ENCODE results near the gene ARHGAP18.

Gene ARHGAP18

DNA sequence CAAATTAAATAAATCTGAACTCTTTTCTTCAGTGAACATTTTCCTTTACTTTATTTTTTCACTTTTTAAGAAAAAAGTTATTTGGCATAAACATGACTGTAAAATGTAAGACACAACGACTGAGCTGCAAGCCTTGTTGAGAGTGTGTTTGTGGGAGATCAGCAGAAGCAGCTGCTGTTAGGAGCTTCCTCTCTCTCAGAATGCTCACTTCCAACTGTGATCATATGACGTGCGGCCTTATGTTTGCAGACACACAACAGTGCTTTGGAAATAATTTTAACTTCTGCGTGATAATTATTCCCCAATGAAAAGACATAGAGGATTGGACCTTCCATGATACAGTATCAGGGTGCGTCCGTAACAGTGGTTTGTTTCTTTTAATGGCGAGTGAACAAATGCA lies 104.0 kb downstream of the ARHGAP18 start:
- H3K9ac ChIP-seq, result no peak overlapping the region
- H3K4me1 ChIP-seq, result peaks cover 0 to 66% (median 2%) of the 10 kb centered on the region in 10 experiments; a peak in 9 of 20 replicates
- H3K27me3 ChIP-seq, result no peaks in the 10 kb centered on the region
- H3K4me3 ChIP-seq, result no peak overlapping the region
- no peak for TF ChIP-seq Cebpa-rat (IDR thresholded peaks at IDR 0.05)
- peak overlapping the region in 3 of 11 experiments; percentile 36 to 46 (median 43); a peak in 6 of 22 replicates for H3K4me2 ChIP-seq
- H3K9me3 ChIP-seq (replicated peaks in 1 of 11), result no peaks in the 10 kb centered on the region
- peaks cover 0 to 99% (median 7%) of the 10 kb centered on the region in 11 experiments; a peak in 8 of 22 replicates for H3K36me3 ChIP-seq
- H4K20me1 ChIP-seq, result peaks cover 0 to 8% (median 0%) of the 10 kb centered on the region in 11 experiments; a peak in 2 of 22 replicates
- peak overlapping the region in 2 of 11 experiments; percentile 19 to 30; a peak in 3 of 22 replicates for H3K27ac ChIP-seq

DNA sequence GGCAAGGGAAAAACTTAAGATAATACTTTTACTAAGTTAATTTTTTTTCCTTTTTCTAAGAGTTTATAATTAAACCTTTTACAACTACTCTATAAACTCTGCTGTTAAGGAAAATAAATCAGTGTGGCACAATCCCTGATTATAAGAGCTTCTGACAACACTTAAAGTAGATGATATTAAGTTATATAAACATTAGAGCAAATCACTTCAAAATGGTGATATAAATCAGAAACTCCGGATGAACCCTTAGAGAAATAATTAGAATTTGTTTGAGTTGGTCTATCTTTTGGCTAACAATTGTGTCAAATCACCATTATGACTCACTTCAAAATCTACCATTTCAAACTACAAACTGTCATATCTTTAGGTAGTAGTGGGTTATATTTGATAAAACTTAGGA lies 104.9 kb downstream of the ARHGAP18 start:
- no peak overlapping the region for H3K9ac ChIP-seq

DNA sequence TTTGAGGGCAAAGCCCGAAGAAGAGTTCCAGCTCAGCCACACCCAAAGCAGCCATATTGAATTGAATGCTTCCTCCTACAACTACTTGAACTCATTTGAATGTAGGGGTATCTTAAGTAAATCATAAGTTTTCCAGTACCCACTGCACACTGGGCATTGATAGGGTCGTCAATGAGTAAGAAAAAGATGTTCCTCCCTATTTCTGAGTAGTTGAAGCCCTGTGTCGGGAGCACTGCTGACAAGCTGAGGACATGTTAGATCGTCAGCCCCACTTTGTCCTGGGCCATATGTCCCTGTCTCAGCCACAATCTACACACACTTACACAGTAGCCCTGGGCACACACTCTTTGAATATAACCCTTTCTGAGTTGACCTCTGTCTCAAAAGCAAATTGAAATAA lies 105.7 kb downstream of the ARHGAP18 start:
- H3K27ac ChIP-seq, result no peak overlapping the region
- H3K4me1 ChIP-seq, result peaks cover 0 to 65% (median 2%) of the 10 kb centered on the region in 10 experiments; a peak in 9 of 20 replicates
- H3K9ac ChIP-seq, result no peak overlapping the region
- H3K36me3 ChIP-seq, result peaks cover 0 to 97% (median 0%) of the 10 kb centered on the region in 11 experiments; a peak in 7 of 22 replicates
- H3K4me3 ChIP-seq, result no peak overlapping the region
- peak overlapping the region in 3 of 11 experiments; percentile 25 to 74 (median 72); a peak in 4 of 22 replicates for H3K4me2 ChIP-seq
- TF ChIP-seq Cebpa-rat (IDR thresholded peaks at IDR 0.05), result no peak
- H4K20me1 ChIP-seq, result peaks cover 0 to 8% (median 0%) of the 10 kb centered on the region in 11 experiments; a peak in 2 of 22 replicates
- H3K27me3 ChIP-seq, result no peaks in the 10 kb centered on the region
- H3K9me3 ChIP-seq (replicated peaks in 1 of 11), result no peaks in the 10 kb centered on the region

More for the DNA sequence above, 104.9 kb downstream of the ARHGAP18 start:
- peaks cover 0 to 99% (median 3%) of the 10 kb centered on the region in 11 experiments; a peak in 7 of 22 replicates for H3K36me3 ChIP-seq
- no peaks in the 10 kb centered on the region for H3K27me3 ChIP-seq
- no peak for TF ChIP-seq Cebpa-rat (IDR thresholded peaks at IDR 0.05)
- no peak overlapping the region for H3K4me3 ChIP-seq
- H3K27ac ChIP-seq, result no peak overlapping the region
- H3K4me2 ChIP-seq, result no peak overlapping the region; a peak in 1 of 22 replicates
- H4K20me1 ChIP-seq, result peaks cover 0 to 8% (median 0%) of the 10 kb centered on the region in 11 experiments; a peak in 2 of 22 replicates
- H3K9me3 ChIP-seq (replicated peaks in 1 of 11), result no peaks in the 10 kb centered on the region
- peaks cover 0 to 66% (median 2%) of the 10 kb centered on the region in 10 experiments; a peak in 9 of 20 replicates for H3K4me1 ChIP-seq

DNA sequence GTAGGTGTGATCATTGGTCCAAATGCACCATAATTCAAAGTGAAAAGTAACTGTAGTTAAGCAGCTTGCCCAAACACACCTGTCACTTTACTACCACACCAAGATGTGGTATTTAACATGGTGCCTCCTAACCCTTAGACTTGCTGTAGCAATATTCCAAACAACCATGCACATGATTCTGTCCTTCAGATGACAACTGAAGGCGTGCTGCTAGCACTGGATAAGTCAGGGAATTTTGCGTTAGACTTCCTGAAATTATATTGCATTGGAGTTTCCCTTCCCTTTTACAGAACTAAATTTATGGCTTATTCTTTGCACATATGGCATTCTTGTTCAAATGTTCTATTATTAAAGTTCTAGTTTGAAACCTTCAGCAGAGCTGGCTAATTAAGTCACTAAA lies 106.2 kb downstream of the ARHGAP18 start:
- no peaks in the 10 kb centered on the region for H3K27me3 ChIP-seq
- no peak overlapping the region for H3K27ac ChIP-seq
- peaks cover 0 to 97% (median 0%) of the 10 kb centered on the region in 11 experiments; a peak in 7 of 22 replicates for H3K36me3 ChIP-seq
- no peaks in the 10 kb centered on the region for H3K9me3 ChIP-seq (replicated peaks in 1 of 11)
- H3K4me3 ChIP-seq, result no peak overlapping the region
- no peak overlapping the region for H3K9ac ChIP-seq
- peak overlapping the region in 3 of 11 experiments; percentile 25 to 74 (median 72); a peak in 5 of 22 replicates for H3K4me2 ChIP-seq
- peaks cover 0 to 65% (median 2%) of the 10 kb centered on the region in 10 experiments; a peak in 10 of 20 replicates for H3K4me1 ChIP-seq
- H4K20me1 ChIP-seq, result peaks cover 0 to 8% (median 0%) of the 10 kb centered on the region in 11 experiments; a peak in 1 of 22 replicates
- TF ChIP-seq Cebpa-rat (IDR thresholded peaks at IDR 0.05), result no peak

DNA sequence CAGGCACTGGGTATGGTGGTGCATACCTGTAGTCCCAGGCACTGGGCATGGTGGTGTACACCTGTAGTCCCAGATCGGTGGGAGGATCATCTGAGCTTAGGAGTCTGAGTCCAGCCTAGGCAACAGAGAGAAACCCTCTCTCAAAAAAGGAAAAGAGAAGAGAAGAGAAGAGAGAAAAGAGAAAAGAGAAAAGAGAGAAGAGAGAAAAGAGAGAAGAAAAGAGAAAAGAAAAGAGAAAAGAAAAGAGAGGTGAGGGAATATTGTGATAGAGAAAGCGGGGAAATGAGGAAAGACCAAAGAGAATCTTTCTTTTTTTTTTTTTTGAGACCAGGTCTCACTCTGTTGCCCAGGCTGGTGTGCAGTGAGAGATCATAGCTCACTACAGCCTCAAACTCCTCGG lies 108.7 kb downstream of the ARHGAP18 start:
- Histone ChIP-seq H3K4me3 (no peak overlapping the region), H3K4me1 (peaks cover 0 to 46% (median 0%) of the 10 kb centered on the region in 10 experiments; a peak in 9 of 20 replicates), H3K36me3 (peaks cover 0 to 92% (median 0%) of the 10 kb centered on the region in 11 experiments; a peak in 6 of 22 replicates), H4K20me1 (peaks cover 0 to 9% (median 0%) of the 10 kb centered on the region in 11 experiments; a peak in 1 of 22 replicates), H3K9ac (no peak overlapping the region), H3K27me3 (no peaks in the 10 kb centered on the region), H3K9me3 (replicated peaks in 1 of 11) (no peaks in the 10 kb centered on the region), H3K4me2 (no peak overlapping the region), H3K27ac (no peak overlapping the region)
- TF ChIP-seq Cebpa-rat (IDR thresholded peaks at IDR 0.05), result no peak

DNA sequence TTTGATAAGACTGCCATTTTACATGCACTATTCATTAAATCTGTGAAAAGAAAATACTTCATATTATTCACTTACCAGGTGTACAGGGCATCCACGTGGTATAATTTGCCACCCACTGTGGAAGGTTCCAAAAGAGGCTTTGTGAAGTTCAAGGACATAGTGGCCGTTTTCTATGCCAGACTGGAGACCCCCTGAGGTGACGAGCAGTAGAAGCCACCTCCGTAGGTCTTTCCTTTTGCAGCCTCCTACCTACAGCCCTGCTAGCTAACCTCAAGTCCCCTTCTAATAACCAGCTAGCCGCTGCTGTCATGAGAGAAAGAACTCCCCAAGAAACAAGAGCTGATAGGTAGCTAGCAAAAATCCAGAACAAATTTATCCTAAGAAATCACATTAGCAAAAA lies 110.5 kb downstream of the ARHGAP18 start:
- H3K36me3 ChIP-seq, result peaks cover 0 to 93% (median 0%) of the 10 kb centered on the region in 11 experiments; a peak in 6 of 22 replicates
- no peak for TF ChIP-seq Cebpa-rat (IDR thresholded peaks at IDR 0.05)
- no peak overlapping the region for H3K4me3 ChIP-seq
- H3K4me2 ChIP-seq, result no peak overlapping the region
- H3K27ac ChIP-seq, result no peak overlapping the region; a peak in 1 of 22 replicates
- peaks cover 0 to 6% (median 0%) of the 10 kb centered on the region in 11 experiments; a peak in 2 of 22 replicates for H4K20me1 ChIP-seq
- H3K4me1 ChIP-seq, result peaks cover 0 to 27% (median 0%) of the 10 kb centered on the region in 10 experiments; a peak in 9 of 20 replicates
- no peaks in the 10 kb centered on the region for H3K27me3 ChIP-seq
- H3K9me3 ChIP-seq (replicated peaks in 1 of 11), result no peaks in the 10 kb centered on the region
- 0 out of 22 replicates have a peak overlapping the region, but pooled peaks of 1 of the 11 experiments have one; percentile 26 for H3K9ac ChIP-seq

DNA sequence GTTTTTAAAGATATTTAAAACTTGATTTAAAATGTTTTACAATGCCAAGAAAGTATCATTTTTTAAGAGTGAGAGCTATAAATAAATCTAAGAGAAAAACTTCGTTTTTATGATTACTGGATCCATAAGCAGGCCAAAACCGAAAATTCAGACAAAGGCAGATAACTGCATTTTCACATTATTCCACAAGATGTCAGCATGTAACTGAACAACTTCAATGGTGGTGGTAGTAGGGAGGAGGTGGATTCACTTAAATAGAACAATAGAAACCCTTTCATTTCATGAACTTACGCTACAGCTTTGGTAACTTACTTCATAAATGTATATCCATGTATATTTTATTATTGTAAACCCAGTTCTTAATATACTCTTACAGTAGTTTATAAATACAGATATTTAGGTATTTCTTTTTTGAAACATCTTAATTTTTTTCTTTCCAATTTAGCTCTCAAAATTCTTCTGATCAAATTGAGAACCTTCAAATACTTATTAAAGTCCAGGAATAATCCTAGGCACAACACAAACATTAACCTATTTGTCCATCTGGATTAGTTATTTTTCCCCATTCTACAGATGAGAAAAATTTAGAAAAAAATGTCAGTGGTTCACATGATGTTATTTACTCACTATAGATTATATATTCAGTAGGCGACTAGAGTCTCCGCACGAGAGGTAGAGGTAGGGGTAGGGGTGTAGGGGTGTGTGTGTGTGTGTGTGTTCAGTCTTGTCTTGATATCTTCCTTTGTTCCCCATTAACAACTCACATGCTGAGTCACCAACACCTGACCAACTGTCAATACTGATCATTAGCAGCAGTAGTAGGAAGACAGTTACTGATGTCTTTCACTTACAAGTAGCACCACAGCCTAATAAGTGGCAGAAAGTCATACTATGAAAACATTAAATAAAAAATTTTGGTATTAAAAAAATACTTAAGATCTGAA lies 111.5 kb downstream of the ARHGAP18 start:
- Histone ChIP-seq H3K9me3 (replicated peaks in 1 of 11) (no peaks in the 10 kb centered on the region), H3K4me1 (peaks cover 0 to 17% (median 0%) of the 10 kb centered on the region in 10 experiments; a peak in 9 of 20 replicates), H4K20me1 (peaks cover 0 to 6% (median 0%) of the 10 kb centered on the region in 11 experiments; a peak in 2 of 22 replicates), H3K4me3 (no peak overlapping the region), H3K27me3 (no peaks in the 10 kb centered on the region), H3K36me3 (peaks cover 0 to 93% (median 0%) of the 10 kb centered on the region in 11 experiments; a peak in 6 of 22 replicates), H3K9ac (no peak overlapping the region), H3K4me2 (no peak overlapping the region), H3K27ac (no peak overlapping the region; a peak in 1 of 22 replicates)
- no peak for TF ChIP-seq Cebpa-rat (IDR thresholded peaks at IDR 0.05)

DNA sequence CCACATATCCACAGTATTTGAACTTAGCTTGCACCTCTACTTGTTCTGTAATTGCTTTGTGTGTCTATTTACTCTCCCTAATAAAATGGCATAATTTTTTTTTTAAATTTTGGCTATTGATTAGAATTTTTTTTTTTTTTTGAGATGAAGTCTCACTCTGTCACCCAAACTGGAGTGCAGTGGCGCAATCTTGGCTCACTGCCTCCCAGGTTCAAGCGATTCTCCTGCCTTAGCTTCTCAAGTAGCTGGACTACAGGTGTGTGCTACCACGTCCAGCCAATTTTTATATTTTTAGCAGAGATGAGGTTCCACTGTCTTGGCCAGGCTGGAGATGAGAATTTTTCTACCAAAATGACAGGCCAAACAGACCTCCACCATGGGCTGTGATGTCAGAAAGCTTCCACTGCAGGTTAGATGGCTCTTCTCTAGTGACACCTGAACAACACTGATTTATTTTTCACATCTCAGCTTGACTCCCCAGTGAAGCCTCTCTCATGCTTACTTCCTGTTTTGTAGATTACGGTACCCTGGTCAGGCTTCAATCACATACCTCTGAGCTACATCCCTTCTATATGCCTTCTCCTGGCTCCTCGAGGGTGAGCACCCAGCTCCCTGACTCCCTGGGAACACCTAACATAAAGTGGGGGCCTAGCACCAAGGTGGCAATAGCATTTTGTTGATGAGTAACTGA lies 112.8 kb downstream of the ARHGAP18 start:
- no peak overlapping the region for H3K4me3 ChIP-seq
- H4K20me1 ChIP-seq, result peaks cover 0 to 6% (median 0%) of the 10 kb centered on the region in 11 experiments; a peak in 2 of 22 replicates
- H3K9ac ChIP-seq, result no peak overlapping the region
- peaks cover 0 to 12% (median 0%) of the 10 kb centered on the region in 10 experiments; a peak in 7 of 20 replicates for H3K4me1 ChIP-seq
- peaks cover 0 to 93% (median 0%) of the 10 kb centered on the region in 11 experiments; a peak in 7 of 22 replicates for H3K36me3 ChIP-seq
- H3K4me2 ChIP-seq, result no peak overlapping the region
- no peak for TF ChIP-seq Cebpa-rat (IDR thresholded peaks at IDR 0.05)
- no peaks in the 10 kb centered on the region for H3K27me3 ChIP-seq
- no peak overlapping the region for H3K27ac ChIP-seq
- H3K9me3 ChIP-seq (replicated peaks in 1 of 11), result no peaks in the 10 kb centered on the region

All from BLaER1 treated with 17β-estradiol and CSF1 and Interleukin-3, amounts not matched to agents 10 nM and 100 nM (cell line).